Frontal cortex (tissue), 4 donors: ENCODE data around the gene SS18L1. TPM values are rescaled to one million over a fixed set of nuclear protein-coding genes. Genes with fewer than 3 reads are reported as not detected.
"Not testable (repeated sequence)": the region's sequence is repeated elsewhere in the genome, so short reads cannot be mapped to it uniquely, and the experiment has no call there.

ENCODE experiments used
- DNase-seq, 2 donors: peaks; one replicate each; pipeline ENCODE4 v3.0.0; 2012; ENCODE audit warnings: low spot score in 2 of 2
- FAIRE-seq: peaks from 2 replicates; lab custom pipeline; 2012; peaks lifted over from hg19 to GRCh38; lab: Jason Lieb, UNC
- total RNA-seq: library from RNA; depleted of rRNA; stranded (reverse); fragments of >200 nt; gene quantifications from one replicate; pipeline ENCODE4 v1.2.3, GENCODE V29; 2014
- donor health status: control.
- donor health status: control.
- donor health status: control.

The SS18L1 gene
- total RNA-seq, 1 donor from 2014 or later: 86.0 TPM

- FAIRE-seq: no peak
These were observed 7.8 kb upstream of the SS18L1 start for GRCh38 chr20:62135573-62136266.

GRCh38 chr20:62136283-62137091 lies 7.1 kb upstream of the SS18L1 start:
- DNase-seq (no peak), FAIRE-seq (no peak)

More at GRCh38 chr20:62135573-62136266, 7.8 kb upstream of the SS18L1 start:
- DNase-seq: no peak

DNA sequence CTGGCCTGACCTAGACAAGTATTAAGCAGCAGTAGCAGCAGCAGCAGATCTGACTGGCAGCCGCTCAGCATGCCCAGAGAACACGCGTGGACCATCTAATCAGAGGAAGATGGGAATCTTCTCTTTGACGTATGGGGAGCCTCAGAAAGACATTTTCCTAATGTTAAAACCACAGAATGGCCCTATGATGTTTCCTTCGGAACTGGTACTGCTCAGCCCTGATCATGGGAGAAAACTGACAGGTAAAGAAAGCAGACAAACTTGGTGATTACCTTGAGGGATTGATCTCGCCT lies 6.5 kb upstream of the SS18L1 start:
- FAIRE-seq (no peak), DNase-seq (no peak)

DNA sequence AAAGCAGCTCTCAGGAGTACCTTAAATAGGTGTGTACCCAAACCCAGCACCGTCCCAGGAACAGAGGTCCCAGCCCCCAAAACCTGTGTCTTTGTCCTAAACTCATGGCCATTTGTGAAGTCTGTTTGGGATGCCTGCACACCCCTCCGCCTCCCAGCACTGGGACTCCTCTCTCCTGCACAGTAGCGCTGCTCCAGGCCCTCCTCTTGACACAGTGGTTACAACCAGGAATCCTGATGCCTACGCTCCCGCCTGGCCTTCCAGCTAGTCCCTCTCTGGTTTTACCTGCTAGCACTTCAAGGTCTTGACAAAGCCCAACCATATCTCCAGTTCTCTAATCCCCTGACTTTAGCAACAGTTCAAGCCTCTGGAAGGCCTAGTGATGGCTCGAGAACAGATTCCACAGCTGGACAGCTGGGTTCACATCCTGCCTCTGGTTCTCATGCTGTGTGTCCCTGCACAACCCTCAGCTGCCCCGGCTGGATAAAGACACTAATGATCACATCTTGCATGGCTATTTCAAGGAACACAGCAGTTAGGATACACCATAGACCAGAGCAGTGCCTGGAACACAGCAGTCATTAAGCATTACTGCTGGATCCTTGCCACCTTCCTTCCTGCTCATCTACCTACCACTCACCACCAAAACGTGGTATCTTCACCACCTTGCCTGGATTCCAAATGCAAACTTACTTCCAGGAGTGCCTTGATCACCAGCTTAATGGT lies 5.9 kb upstream of the SS18L1 start:
- DNase-seq (no peak), FAIRE-seq (no peak)

DNA sequence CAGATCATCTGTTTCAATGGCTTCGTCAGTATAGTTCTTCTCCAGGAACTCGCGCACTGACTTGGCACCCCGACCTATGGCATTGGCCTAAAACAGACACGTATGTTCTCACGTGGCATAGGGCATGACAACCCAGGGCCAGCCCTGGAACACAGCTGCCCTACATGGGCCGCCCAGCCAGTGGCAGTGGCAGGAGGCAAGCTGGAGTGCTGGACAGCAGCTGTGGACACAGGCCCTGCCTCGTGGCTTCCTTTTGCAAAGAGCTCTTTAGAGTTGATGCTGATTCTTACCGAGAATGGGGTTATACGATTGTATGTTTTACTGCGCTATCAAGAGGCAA lies 5.4 kb upstream of the SS18L1 start:
- FAIRE-seq: no peak
- no peak for DNase-seq

- DNase-seq (no peak), FAIRE-seq (no peak)
These were observed 4.7 kb upstream of the SS18L1 start for GRCh38 chr20:62138912-62139311.

DNA sequence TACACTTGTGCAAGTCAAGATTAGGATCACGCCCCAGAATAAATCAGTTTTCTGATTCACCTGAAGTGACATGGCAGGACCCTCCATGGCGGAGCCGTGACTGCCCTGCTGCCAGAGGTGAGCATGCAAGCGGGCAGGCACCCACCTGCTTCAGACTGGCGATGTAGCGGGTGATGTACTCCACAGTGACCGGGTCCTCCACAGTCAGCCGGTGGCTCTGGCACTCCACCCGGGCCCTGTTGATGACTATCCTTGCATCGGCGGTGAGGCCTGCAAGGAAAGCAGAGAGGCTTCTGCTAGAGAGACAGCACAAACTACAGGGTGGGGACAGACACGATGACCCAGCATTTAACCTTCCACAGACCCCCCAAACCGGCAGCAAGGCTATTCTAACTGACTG lies 3.9 kb upstream of the SS18L1 start:
- DNase-seq (no peak), FAIRE-seq (no peak)

DNA sequence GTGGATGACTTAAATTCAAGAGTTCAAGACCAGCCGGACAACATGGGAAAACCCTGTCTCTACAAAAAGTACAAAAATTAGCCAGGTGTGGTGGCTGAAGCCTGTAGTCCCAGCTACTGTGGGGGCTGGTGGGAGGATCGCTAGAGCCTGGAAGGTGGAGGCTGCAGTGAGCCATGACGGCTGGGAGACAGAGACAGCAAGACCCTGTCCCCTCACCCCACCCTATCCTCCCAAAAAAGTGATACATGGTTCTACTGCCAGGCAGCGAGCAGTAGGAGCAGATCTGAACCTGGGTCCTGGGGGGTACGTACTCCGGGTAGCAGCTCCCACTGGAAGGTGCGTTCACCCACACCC lies 2.5 kb upstream of the SS18L1 start:
- FAIRE-seq: no peak
- DNase-seq: no peak

DNA sequence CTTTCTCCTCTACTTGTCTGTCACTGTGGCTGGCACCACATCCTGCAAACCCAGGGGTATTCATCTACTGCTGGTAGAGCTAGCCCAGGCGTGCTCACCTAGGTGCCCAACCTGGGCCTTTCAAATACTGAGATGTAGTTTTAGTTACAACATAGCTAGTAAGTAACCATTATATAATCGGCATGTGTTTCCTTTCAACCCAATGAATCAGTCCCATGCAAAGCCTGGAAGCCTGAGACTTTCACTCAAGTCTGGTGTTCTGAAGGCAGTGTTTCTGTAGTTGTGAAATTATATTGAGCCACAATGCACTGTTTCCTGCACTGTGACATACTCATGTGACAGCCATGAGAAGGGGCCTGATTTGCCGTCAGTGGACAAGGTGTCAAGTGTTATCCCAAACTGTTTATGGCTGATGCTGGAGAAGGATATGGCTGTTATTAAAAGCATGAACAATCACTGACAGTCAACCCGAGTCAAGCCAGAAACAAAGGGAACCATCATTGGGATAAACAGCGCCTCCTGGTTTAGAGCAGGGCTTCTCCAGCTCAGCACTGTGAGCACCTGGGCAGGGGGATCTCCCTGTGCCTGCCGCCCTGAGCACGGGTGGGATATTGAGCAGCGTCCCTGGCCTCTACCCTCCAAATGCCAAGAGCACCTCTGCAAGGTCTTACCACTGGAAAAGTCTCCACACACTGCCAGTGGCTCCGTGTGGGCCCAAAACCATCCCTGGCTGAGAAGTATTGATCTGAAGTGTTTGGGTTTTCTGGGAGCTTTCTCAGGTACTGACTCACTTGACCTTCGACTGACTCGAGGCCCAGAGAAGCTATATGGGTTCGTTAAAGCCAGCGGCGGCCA lies 1.9 kb upstream of the SS18L1 start:
- DNase-seq: no peak
- no peak for FAIRE-seq

GRCh38 chr20:62142252-62143080 lies 1.1 kb upstream of the SS18L1 start:
- DNase-seq (no peak), FAIRE-seq (no peak)

- FAIRE-seq (no peak), DNase-seq (peak; percentile 55 to 65)
These were observed 622 bp downstream of the SS18L1 start for GRCh38 chr20:62143957-62144825.

DNA sequence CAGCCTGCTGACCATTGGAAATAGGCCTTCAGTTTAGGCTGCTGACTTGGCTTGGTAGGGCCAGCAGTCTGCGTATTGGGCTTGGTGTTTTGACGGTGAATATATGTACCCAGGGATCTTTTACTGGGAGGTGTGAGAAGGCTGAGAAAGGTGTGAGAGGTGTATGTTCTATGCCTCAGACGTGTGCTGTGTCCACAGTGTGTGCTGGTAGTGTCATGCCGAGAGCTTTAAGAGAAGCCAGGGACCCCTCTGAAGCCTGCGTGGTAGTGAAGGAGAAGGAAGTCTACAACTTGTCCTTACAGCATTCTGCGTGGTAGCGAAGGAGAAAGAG lies 2.1 kb downstream of the SS18L1 start:
- FAIRE-seq: no peak
- no peak for DNase-seq

DNA sequence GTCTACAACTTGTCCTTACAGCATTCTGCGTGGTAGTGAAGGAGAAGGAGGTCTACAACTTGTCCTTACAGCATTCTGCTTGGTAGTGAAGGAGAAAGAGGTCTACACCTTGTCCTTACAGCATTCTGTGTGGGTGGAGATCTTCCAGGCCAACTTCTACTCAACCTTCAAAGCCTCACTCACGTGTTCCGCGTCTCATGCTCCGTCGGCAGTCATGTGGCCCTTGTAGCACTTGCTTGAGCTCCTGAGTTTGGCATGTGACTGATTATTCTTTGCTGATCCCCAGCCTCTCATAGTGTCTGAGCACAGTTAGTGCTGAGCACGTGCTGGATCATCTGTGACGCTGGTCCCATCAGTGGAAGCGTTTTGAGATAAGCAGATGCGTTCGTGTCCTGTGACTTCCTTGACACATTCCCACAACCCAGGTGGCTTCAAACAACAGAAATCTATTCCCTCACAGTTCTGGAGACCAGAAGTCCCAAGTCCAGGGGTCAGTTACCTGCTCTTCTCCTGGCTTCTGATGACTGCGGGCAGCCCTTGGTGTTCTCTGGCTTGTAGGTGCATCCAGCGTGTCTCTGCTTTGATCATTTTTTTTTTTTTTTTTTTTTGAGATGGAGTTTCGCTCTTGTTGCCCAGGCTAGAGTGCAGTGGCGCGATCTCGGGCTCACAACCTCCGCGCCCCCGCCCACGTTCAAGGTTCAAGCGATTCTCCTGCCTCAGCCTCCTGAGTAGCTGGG lies 2.6 kb downstream of the SS18L1 start:
- FAIRE-seq: no peak

GRCh38 chr20:62147125-62147524 lies 3.6 kb downstream of the SS18L1 start:
- FAIRE-seq: no peak
- DNase-seq: no peak

More for the DNA sequence above, 2.6 kb downstream of the SS18L1 start:
- no peak for DNase-seq

DNA sequence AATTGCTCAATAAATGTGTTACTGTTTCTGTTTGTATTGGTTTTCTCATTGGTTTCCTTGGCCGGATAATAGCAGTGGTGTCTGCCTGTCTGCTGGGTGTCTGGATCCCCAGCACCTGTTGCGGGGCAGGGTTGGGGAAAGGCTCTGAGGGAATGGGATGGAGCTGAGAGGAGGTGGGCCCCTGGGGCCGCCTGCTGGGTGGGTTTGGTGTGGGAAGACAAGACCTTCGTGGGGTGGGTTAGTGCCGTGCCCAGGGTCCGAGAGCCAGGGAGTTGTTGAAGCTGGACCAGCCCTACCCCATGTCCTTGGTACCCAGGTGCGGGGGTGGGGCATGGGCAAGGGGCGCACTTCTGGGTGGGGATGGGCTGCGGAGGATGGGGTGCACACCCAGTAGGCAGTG lies 4.0 kb downstream of the SS18L1 start:
- FAIRE-seq (no peak), DNase-seq (no peak)

DNA sequence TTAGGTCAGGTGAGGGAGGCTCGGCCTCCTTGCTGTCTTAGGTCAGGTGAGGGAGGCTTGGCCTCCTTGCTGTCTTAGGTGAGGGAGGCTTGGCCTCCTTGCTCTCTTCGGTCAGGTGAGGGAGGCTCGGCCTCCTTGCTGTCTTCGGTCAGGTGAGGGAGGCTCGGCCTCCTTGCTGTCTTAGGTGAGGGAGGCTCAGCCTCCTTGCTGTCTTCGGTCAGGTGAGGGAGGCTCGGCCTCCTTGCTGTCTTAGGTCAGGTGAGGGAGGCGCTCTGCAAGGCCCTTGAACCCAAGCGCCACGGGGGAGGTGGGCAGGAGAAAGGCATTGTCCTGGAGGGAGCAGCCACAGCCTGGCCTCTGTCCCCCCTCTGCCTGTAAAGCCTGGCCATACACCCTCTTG lies 4.8 kb downstream of the SS18L1 start:
- not testable (repeated sequence) for DNase-seq, FAIRE-seq

GRCh38 chr20:62148908-62149314 lies 5.3 kb downstream of the SS18L1 start:
- no peak for FAIRE-seq
- DNase-seq: no peak
